ENCODE measurements around the gene SOD2. TPM values are rescaled to one million over a fixed set of nuclear protein-coding genes. Genes with fewer than 3 reads are reported as not detected.

Gene SOD2
- polyA plus RNA-seq, 1 of the 3 experiments (the other 2 are of a cell fraction), result 26.8 TPM

- no peaks in the 10 kb centered on the region for H3K4me1 ChIP-seq (ENCODE audit: control insufficient read depth in 1 of 2, insufficient read depth in 2 of 2, low read depth in 1 of 2, low read length in 1 of 2)
- H3K79me2 ChIP-seq (ENCODE audit: insufficient read depth), result no peaks in the 10 kb centered on the region
- ChIA-PET CTCF (interaction anchor here (2.1 to 3.3 kb wide), 2 partner anchors 12 to 24 kb away, joined by 8 to 18 read pairs; partner anchors contain the start of gene SOD2), POLR2A (no interaction called here)
- H4K20me1 ChIP-seq (ENCODE audit: insufficient read depth), result no peaks in the 10 kb centered on the region
- no peak overlapping the region for H3K4me3 ChIP-seq (ENCODE audit: low read depth in 2 of 2, low read length in 1 of 2)
- no peak overlapping the region for H3K9ac ChIP-seq
- H3K9me2 ChIP-seq, result no peaks in the 10 kb centered on the region
- no peak for DNase-seq
- TF ChIP-seq IRF3 (IDR thresholded peaks at IDR 0.05; ENCODE audit: low read depth, low read length), result no peak
- TF ChIP-seq FOXM1 (IDR thresholded peaks at IDR 0.05; ENCODE audit: low read depth), result no peak
- no peak for TF ChIP-seq REST (IDR thresholded peaks at IDR 0.05; ENCODE audit: low read depth, low read length)
- no peak for TF ChIP-seq JUND (IDR thresholded peaks at IDR 0.05)
- WGBS (ENCODE audit: low lambda C conversion rate), result 89% methylated on average over 5 of the region's 5 CpGs
- H2AFZ ChIP-seq (ENCODE audit: low read depth), result no peak overlapping the region
- H3F3A ChIP-seq (replicated peaks; ENCODE audit: insufficient read depth), result peaks cover 9% of the 10 kb centered on the region
- H3K36me3 ChIP-seq (replicated peaks in 1 of 2; ENCODE audit: control insufficient read depth in 1 of 2, insufficient read depth in 2 of 2, low read length in 1 of 2), result peaks cover 20 to 32% of the 10 kb centered on the region in 2 experiments
- H3K27me3 ChIP-seq (ENCODE audit: insufficient read depth), result no peaks in the 10 kb centered on the region
- no peak overlapping the region for H3K27ac ChIP-seq (ENCODE audit: low read depth in 2 of 2, low read length in 1 of 2)
- H3K9me3 ChIP-seq, result no peaks in the 10 kb centered on the region
- no peak overlapping the region for H3K4me2 ChIP-seq
Observed at GRCh38 chr6:159679091-159680077, 13.7 kb downstream of the SOD2 start.

- H3K9me2 ChIP-seq, result no peaks in the 10 kb centered on the region
- H4K20me1 ChIP-seq (ENCODE audit: insufficient read depth), result no peaks in the 10 kb centered on the region
- ChIA-PET POLR2A (no interaction called here), CTCF (interaction anchor here (2.1 to 3.3 kb wide), 2 partner anchors 13 to 23 kb away, joined by 8 to 18 read pairs; partner anchors contain the start of gene SOD2)
- no peaks in the 10 kb centered on the region for H3K27me3 ChIP-seq (ENCODE audit: insufficient read depth)
- H3K36me3 ChIP-seq (replicated peaks in 1 of 2; ENCODE audit: control insufficient read depth in 1 of 2, insufficient read depth in 2 of 2, low read length in 1 of 2), result peaks cover 14 to 29% of the 10 kb centered on the region in 2 experiments
- H3K9me3 ChIP-seq, result no peaks in the 10 kb centered on the region
- 83% methylated on average over 3 of the region's 3 CpGs for WGBS (ENCODE audit: low lambda C conversion rate)
- TF ChIP-seq RCOR1 (IDR thresholded peaks at IDR 0.05; ENCODE audit: low read length) (no peak), POLR2AphosphoS5 (IDR thresholded peaks at IDR 0.05; ENCODE audit: low read depth, low read length) (no peak), FOXM1 (IDR thresholded peaks at IDR 0.05; ENCODE audit: low read depth) (no peak), NRF1 (IDR thresholded peaks at IDR 0.05; ENCODE audit: low read depth, low read length) (no peak), FOSL2 (IDR thresholded peaks at IDR 0.05; ENCODE audit: borderline replicate concordance, low read depth) (no peak)
- H2AFZ ChIP-seq (ENCODE audit: low read depth), result no peak overlapping the region
- no peaks in the 10 kb centered on the region for H3K79me2 ChIP-seq (ENCODE audit: insufficient read depth)
- H3K4me3 ChIP-seq (ENCODE audit: low read depth in 2 of 2, low read length in 1 of 2), result no peak overlapping the region
- no peaks in the 10 kb centered on the region for H3K4me1 ChIP-seq (ENCODE audit: control insufficient read depth in 1 of 2, insufficient read depth in 2 of 2, low read depth in 1 of 2, low read length in 1 of 2)
- no peak overlapping the region for H3K9ac ChIP-seq
- peaks cover 9% of the 10 kb centered on the region for H3F3A ChIP-seq (replicated peaks; ENCODE audit: insufficient read depth)
- no peak overlapping the region for H3K4me2 ChIP-seq
- DNase-seq, result no peak
- H3K27ac ChIP-seq (ENCODE audit: low read depth in 2 of 2, low read length in 1 of 2), result no peak overlapping the region
Observed at GRCh38 chr6:159678574-159678973, 14.5 kb downstream of the SOD2 start.
